Measurements from ENCODE around the gene CALU. TPM values are rescaled to one million over a fixed set of nuclear protein-coding genes. Genes with fewer than 3 reads are reported as not detected.

The CALU gene
- total RNA-seq, 1 donor from 2014 or later, result 145 TPM

- TF ChIP-seq CTCF (conservative IDR thresholded peaks at IDR 0.05), result no peak
- Mint-ChIP-seq H3K27me3 (ENCODE audit: low read depth) (no peaks in the 10 kb centered on the region), H3K27ac (ENCODE audit: unreplicated experiment) (no peak overlapping the region), H3K4me3 (no peak overlapping the region), H3K9me3 (no peaks in the 10 kb centered on the region), H3K36me3 (ENCODE audit: low read depth) (peaks cover 11% of the 10 kb centered on the region), H3K4me1 (no peaks in the 10 kb centered on the region)
- DNase-seq (ENCODE audit: low read depth, low spot score), result no peak
Observed at GRCh38 chr7:128811631-128812430, 72.7 kb downstream of the CALU start.

GRCh38 chr7:128812514-128813168 lies 73.5 kb downstream of the CALU start:
- Mint-ChIP-seq H3K27ac (ENCODE audit: unreplicated experiment) (no peak overlapping the region), H3K4me1 (no peaks in the 10 kb centered on the region), H3K36me3 (ENCODE audit: low read depth) (peaks cover 11% of the 10 kb centered on the region), H3K27me3 (ENCODE audit: low read depth) (no peaks in the 10 kb centered on the region), H3K9me3 (no peaks in the 10 kb centered on the region), H3K4me3 (no peak overlapping the region)
- TF ChIP-seq CTCF (conservative IDR thresholded peaks at IDR 0.05), result no peak
- DNase-seq (ENCODE audit: low read depth, low spot score), result no peak

- H3K27me3 Mint-ChIP-seq (ENCODE audit: low read depth), result no peaks in the 10 kb centered on the region
- DNase-seq (ENCODE audit: low read depth, low spot score), result no peak
- H3K4me1 Mint-ChIP-seq, result no peaks in the 10 kb centered on the region
- no peak overlapping the region for H3K27ac Mint-ChIP-seq (ENCODE audit: unreplicated experiment)
- H3K9me3 Mint-ChIP-seq, result no peaks in the 10 kb centered on the region
- peaks cover 11% of the 10 kb centered on the region for H3K36me3 Mint-ChIP-seq (ENCODE audit: low read depth)
- H3K4me3 Mint-ChIP-seq, result no peak overlapping the region
- no peak for TF ChIP-seq CTCF (conservative IDR thresholded peaks at IDR 0.05)
Observed at GRCh38 chr7:128814499-128814898, 75.3 kb downstream of the CALU start.

GRCh38 chr7:128815289-128815942 lies 76.3 kb downstream of the CALU start:
- DNase-seq (ENCODE audit: low read depth, low spot score), result no peak
- Mint-ChIP-seq H3K9me3 (no peaks in the 10 kb centered on the region), H3K4me3 (no peak overlapping the region), H3K4me1 (no peaks in the 10 kb centered on the region), H3K27ac (ENCODE audit: unreplicated experiment) (peak overlapping the region; percentile 90), H3K27me3 (ENCODE audit: low read depth) (no peaks in the 10 kb centered on the region), H3K36me3 (ENCODE audit: low read depth) (peaks cover 8% of the 10 kb centered on the region)
- TF ChIP-seq CTCF (conservative IDR thresholded peaks at IDR 0.05), result no peak

- Mint-ChIP-seq H3K9me3 (no peaks in the 10 kb centered on the region), H3K27ac (ENCODE audit: unreplicated experiment) (no peak overlapping the region), H3K4me3 (no peak overlapping the region), H3K36me3 (ENCODE audit: low read depth) (peaks cover 8% of the 10 kb centered on the region), H3K4me1 (no peaks in the 10 kb centered on the region), H3K27me3 (ENCODE audit: low read depth) (no peaks in the 10 kb centered on the region)
- no peak for DNase-seq (ENCODE audit: low read depth, low spot score)
- TF ChIP-seq CTCF (conservative IDR thresholded peaks at IDR 0.05), result no peak
Observed at GRCh38 chr7:128818694-128819093, 79.5 kb downstream of the CALU start.

Other genes starting within 250 kb of the CALU start
- gene GARIN1A, start 67.1 kb upstream of the CALU start, total RNA-seq, result 1.8 and 1.9 TPM in 2 replicates
- gene OPN1SW, start 36.4 kb downstream of the CALU start, total RNA-seq, result not detected in 2 replicates
- gene CCDC136, start 52.6 kb downstream of the CALU start, total RNA-seq, result 70.6 and 72.2 TPM in 2 replicates
- 5.3 and 5.6 TPM in 2 replicates for gene FLNC, start 91.0 kb downstream of the CALU start, total RNA-seq
- gene ATP6V1F, start 123.5 kb downstream of the CALU start, total RNA-seq, result 144 and 149 TPM in 2 replicates
- gene KCP, start 171.3 kb downstream of the CALU start, total RNA-seq, result 2.7 and 2.9 TPM in 2 replicates
- not detected in 2 replicates for gene IRF5, start 198.6 kb downstream of the CALU start, total RNA-seq

Measured in neural crest cell (in vitro differentiated cells).